ENCODE data around the gene LCE2B.
"Not testable (repeated sequence)": the region's sequence is repeated elsewhere in the genome, so short reads cannot be mapped to it uniquely, and the experiment has no call there.

The LCE2B gene

DNA sequence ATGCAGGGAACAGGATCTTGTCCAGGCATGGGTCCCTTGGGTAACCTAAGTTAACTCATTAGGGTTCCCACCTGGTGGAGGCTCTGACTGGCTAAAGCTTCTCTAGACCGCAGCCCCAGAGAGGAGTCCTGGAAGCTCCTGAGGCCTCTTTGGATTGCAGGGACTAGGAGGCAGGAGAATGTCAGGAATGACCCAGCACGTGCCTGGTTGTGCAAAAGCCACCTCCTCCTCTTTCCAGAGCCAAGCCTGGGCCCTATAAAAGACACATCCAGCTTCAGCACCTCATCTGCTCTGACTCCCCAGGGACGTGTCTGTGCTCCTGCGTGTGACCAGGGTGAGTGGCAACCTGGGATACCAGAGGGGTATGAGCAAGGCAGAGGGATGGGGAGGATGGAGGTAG, at the start of gene LCE2B:
TSS of gene LCE2B (plus strand) at position 301 of the 400 bp plus-strand sequence. CDS start 721 bp downstream, outside the sequence.
- not testable (repeated sequence) for DNase-seq

GRCh38 chr1:152640351-152640750, 45.6 kb upstream of the LCE2B start:
- no peak for DNase-seq

- DNase-seq: no peak
Observed at GRCh38 chr1:152643945-152644344, 42.0 kb upstream of the LCE2B start.

- no peak for DNase-seq
Observed at GRCh38 chr1:152645146-152645545, 40.8 kb upstream of the LCE2B start.

DNA sequence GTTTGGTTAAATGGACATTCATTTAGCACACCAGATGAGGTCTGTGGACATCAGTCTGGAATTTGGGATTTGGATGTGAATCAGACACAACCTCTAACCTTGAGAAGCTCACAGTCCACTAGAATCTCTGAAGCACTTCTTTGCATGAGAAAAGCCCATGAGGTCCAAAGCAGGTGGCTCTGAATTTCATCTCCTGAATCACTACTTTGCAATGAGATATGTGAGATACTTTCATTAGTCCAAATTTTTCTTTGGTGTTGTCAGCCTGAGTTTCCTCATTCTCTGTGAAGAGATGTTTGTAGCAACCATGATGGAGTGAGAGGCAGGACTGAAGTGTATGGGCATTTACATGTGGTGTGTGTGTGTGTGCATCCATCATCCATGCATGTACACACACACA, 39.3 kb upstream of the LCE2B start:
- DNase-seq: no peak

GRCh38 chr1:152654110-152654509, 31.8 kb upstream of the LCE2B start:
- peak; percentile 71 to 83 (median 78) for DNase-seq

- no peak for DNase-seq
Observed at GRCh38 chr1:152656459-152656858, 29.5 kb upstream of the LCE2B start.

DNA sequence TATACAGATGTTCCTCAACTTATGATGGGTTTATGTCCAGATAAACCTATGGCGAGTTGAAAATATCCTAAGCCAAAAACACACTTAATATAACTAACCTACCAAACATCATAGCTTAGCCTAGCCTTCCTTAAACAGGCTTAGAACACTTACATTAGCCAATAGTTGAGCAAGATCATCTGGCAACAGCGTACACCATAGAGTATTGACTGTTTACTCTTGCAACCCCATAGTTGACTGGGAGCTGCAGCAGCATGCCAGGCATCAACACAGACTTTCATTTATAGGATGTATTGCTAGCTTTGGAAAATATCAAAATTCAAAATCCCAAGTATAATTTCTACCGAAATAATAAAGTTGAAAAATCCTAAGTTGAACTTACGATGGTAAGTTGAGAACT, 28.2 kb upstream of the LCE2B start:
- no peak for DNase-seq

DNA sequence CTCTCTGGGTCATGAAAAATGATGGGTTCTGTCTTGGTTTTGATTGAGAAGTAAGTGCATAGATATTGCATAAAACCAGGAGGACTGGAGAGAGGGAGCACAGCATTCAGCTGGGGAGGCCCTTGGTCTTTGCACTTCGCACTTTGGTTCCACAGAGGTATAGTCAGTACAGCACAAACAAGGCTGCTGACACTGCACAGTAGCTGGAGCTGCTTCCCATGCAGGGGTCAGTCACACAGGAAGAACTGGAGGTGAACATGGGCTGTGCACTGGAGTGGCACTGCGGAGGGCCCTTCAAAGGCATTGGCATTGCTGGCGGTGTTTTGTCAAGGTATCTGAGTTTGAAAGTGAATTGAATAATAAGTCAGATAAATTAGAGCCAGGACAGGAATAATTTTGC, 27.3 kb upstream of the LCE2B start:
- no peak for DNase-seq

DNA sequence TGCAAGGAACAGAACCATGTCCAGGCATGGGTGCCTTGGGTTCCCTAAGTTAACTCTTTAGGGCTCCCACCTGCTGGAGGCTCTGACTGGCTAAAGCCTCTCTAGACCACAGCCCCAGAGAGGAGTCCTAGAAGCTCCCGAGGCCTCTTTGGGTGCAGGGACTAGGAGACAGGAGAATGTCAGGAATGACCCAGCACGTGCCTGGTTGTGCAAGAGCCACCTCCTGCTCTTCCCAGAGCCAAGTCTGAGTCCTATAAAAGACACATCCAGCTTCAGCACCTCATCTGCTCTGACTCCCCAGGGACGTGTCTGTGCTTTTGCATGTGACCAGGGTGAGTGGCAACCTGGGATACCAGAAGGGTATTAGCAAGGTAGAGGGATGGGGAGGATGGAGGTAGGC, 22.8 kb upstream of the LCE2B start, which contains the start of gene LCE2D:
TSS of gene LCE2D (plus strand) at position 283 of the 400 bp plus-strand sequence. CDS start 726 bp downstream, outside the sequence.
- DNase-seq: no peak

GRCh38 chr1:152666171-152666570, 19.8 kb upstream of the LCE2B start:
- not testable (repeated sequence) for DNase-seq

DNA sequence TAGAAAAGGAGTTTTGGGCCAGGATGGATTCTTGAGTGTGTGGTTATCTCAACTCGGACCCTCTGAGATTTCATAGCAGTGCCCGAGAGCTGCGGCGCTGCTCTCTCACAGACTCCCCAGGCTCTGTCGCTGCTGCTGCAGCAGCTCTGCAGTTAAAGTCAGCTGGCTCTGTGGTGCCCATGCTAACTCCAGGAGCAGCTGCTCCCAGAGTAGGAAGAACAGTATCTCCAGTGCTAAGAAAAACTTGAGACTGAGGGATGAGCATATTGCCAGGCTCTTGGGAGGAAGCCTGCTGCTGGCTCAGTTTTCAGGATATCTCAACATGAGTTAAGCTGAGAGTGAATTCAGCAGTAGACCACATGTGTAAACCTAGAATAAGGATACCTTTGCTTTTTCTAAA, 18.3 kb upstream of the LCE2B start:
- no peak for DNase-seq

DNA sequence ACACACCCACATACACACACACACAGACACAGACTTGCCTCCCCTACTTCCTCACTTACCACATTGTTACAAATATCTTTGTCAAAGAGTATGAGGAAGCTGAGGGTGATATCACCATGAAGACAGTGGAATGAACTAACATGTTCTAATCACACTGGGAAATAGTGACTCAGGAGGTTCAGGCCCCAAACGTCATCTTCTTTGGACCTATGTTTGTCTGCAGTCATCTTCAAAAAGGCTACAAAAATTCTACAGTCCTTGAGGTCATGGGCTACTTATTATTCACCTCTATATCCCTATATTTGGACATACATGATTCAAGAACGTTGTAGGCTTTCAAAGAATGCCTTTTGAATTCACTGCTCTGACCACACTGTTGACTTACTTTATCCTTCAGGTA, 12.9 kb upstream of the LCE2B start:
- peak; percentile 2 to 28 (median 13) for DNase-seq

DNA sequence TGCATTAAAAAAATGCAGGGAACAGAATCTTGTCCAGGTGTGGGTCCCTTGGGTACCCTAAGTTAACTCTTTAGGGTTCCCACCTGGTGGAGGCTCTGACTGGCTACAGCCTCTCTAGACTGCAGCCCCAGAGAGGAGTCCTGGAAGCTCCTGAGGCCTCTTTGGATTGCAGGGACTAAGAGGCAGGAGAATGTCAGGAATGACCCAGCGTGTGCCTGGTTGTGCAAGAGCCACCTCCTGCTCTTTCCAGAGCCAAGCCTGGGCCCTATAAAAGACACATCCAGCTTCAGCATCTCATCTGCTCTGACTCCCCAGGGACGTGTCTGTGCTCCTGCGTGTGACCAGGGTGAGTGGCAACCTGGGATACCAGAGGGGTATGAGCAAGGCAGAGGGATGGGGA, 10.9 kb upstream of the LCE2B start, which contains the start of gene LCE2C:
TSS of gene LCE2C (plus strand) at position 297 of the 400 bp plus-strand sequence. CDS start 737 bp downstream, outside the sequence.
- not testable (repeated sequence) for DNase-seq

GRCh38 chr1:152679459-152679858, 6.5 kb upstream of the LCE2B start:
- DNase-seq: no peak

GRCh38 chr1:152681616-152682015, 4.3 kb upstream of the LCE2B start:
- DNase-seq: no peak

DNA sequence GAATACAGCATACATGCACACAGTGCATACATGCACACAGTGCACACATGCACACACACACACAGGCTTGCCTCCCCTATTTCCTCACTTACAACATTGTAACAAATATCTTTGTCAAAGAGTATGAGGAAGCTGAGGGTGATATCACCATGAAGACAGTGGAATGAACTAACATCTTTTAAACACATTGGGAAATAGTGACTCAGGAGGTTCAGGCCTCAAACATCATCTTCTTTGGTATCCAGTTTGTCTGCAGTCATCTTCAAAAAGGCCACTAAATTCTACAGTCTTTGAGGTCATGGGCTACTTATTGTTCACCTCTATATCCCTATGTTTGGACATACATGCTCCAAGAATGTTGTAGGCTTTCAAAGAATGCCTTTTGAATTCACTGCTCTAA, 2.1 kb upstream of the LCE2B start:
- no peak for DNase-seq

- DNase-seq: no peak
Observed at GRCh38 chr1:152697701-152698600, 12.0 kb downstream of the LCE2B start, which contains the start of gene LCE2A. LCE2A (plus strand) TSS chr1:152698345; CDS start chr1:152698902, 557 bp downstream.

DNA sequence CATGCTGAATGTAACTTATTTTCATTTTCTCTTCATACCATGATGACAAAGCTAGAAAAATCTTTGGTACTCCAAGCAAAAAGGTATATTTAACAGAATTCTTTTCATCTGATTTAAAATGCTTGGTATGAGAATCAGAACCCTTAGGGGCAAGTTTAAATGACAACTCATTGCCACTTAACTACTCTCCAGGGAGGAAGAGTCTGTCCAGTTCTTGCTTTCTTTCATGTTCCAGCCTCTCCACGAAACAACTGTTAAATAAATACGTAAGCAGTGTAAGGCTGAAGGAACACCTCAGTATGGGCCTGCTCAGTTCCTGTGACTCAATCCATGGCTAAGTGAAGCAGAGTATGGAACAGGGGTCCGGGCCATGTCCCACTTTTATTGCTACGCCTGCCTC, 13.8 kb downstream of the LCE2B start:
- DNase-seq: no peak

DNA sequence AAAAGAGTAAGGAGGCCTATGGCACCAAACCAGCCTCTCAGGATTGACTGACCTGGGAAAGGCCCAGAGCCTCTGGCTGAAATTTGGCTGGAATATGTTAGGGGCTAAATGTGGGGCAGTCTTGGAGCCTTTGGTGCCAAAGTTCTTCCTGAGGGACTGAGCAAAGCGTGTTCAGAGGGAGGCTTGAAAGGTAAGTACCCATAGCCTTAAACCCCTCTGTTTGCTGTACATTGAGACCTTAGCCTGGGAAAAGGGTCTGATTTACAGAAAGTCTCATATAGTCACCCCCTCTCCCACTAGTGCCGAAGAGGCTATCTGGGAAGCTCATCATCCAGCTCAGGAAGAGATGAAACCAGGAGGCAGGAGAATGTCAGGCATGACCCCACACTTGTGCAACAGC, 21.9 kb downstream of the LCE2B start, which contains the start of gene LCE4A:
TSS of gene LCE4A (plus strand) at position 301 of the 400 bp plus-strand sequence. CDS start 916 bp downstream, outside the sequence.
- no peak for DNase-seq

- DNase-seq: no peak
Observed at GRCh38 chr1:152718238-152718637, 32.3 kb downstream of the LCE2B start.

GRCh38 chr1:152725261-152725660, 39.3 kb downstream of the LCE2B start:
- DNase-seq: no peak

GRCh38 chr1:152728986-152729385, 43.1 kb downstream of the LCE2B start:
- no peak for DNase-seq

- DNase-seq: peak in 1 of 3 donors; percentile 3
Observed at GRCh38 chr1:152735648-152736047, 49.7 kb downstream of the LCE2B start.

Measured in suppressor macrophage treated with lipopolysaccharide for 1 hour (primary cell).